22Rv1 (cell line): ENCODE measurements around the gene CDH16.

Experiments
- ZFX ChIP-seq: fragments of 450-650 bp; IDR thresholded peaks from 2 replicates; pipeline ENCODE4 v1.6.1; 2017; ENCODE audit warnings: antibody characterized with exemption, borderline replicate concordance
- TF ChIP-seq, protein P1 (sequence below): fragments of 450-650 bp; IDR thresholded peaks from 2 replicates; pipeline ENCODE4 v1.5.1; 2017; ENCODE audit warnings: mild to moderate bottlenecking

DNA sequence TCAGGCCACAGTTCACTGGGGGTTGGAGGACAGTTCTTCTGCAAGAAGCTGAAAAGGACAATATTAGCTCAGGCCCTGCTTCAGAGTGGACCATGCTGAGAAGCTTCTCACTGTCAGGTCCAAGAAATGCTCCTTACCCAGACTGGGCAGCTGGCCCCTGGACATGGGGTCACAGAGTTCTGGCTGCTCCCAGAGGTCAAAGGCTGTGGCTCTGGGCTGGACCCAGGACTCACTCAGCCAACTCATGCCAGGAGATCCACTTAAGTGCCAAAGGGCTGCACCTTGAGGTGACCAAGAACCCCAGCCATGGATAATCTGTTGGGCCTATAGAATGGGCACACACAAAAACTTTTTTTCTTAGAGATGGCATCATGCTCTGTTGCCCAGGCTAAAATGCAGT is 20.7 kb upstream of the CDH16 start:
- TF ChIP-seq, protein P1, sequence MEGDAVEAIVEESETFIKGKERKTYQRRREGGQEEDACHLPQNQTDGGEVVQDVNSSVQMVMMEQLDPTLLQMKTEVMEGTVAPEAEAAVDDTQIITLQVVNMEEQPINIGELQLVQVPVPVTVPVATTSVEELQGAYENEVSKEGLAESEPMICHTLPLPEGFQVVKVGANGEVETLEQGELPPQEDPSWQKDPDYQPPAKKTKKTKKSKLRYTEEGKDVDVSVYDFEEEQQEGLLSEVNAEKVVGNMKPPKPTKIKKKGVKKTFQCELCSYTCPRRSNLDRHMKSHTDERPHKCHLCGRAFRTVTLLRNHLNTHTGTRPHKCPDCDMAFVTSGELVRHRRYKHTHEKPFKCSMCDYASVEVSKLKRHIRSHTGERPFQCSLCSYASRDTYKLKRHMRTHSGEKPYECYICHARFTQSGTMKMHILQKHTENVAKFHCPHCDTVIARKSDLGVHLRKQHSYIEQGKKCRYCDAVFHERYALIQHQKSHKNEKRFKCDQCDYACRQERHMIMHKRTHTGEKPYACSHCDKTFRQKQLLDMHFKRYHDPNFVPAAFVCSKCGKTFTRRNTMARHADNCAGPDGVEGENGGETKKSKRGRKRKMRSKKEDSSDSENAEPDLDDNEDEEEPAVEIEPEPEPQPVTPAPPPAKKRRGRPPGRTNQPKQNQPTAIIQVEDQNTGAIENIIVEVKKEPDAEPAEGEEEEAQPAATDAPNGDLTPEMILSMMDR: no peak
- no peak for TF ChIP-seq ZFX
